SU-DHL-6 (cell line): ENCODE results near the gene GPRC5D.

Source experiments
- H2AFZ ChIP-seq: fragments of 200-600 bp; sonication (generic); 2 replicates; pipeline ENCODE4 v1.6.1; 2014; ENCODE audit warnings: low read depth, mild to moderate bottlenecking, moderate library complexity, mixed read lengths, antibody characterized with exemption, low read length; ENCODE audit not compliant: severe bottlenecking
- H3F3A ChIP-seq: fragments of 200-600 bp; shearing (Covaris generic); 2 replicates; pipeline ENCODE4 v1.6.0; 2016; ENCODE audit warnings: antibody characterized with exemption, mild to moderate bottlenecking; ENCODE audit not compliant: insufficient read depth
- H3K27ac ChIP-seq: fragments of 200-600 bp; sonication (generic); 2 replicates; pipeline ENCODE4 v1.5.1; 2016; ENCODE audit warnings: low read depth, mild to moderate bottlenecking, low read length, moderate library complexity, mixed read lengths
- H3K27me3 ChIP-seq: fragments of 200-600 bp; sonication (generic), shearing (Covaris generic); 2 replicates; pipeline ENCODE4 v1.6.0; 2014; ENCODE audit warnings: mild to moderate bottlenecking, low read length
- H3K36me3 ChIP-seq: fragments of 200-600 bp; sonication (generic); 2 replicates; pipeline ENCODE4 v1.6.1; 2014; ENCODE audit warnings: mild to moderate bottlenecking, low read length, mixed read lengths
- H3K4me2 ChIP-seq: fragments of 300-600, 200-600 bp; shearing (Covaris generic), sonication (generic); 2 replicates; pipeline ENCODE4 v1.6.0; 2014; ENCODE audit warnings: low read length, low read depth, mild to moderate bottlenecking; ENCODE audit not compliant: poor library complexity, severe bottlenecking
- H3K4me3 ChIP-seq: fragments of 200-600 bp; sonication (generic); 2 replicates; pipeline ENCODE4 v1.5.1; 2014; ENCODE audit warnings: antibody characterized with exemption, low read length, mild to moderate bottlenecking, mixed read lengths; ENCODE audit not compliant: insufficient read depth, poor library complexity, severe bottlenecking
- H3K79me2 ChIP-seq: fragments of 200-600 bp; sonication (generic); 2 replicates; pipeline ENCODE4 v1.6.1; 2014; ENCODE audit warnings: mild to moderate bottlenecking, low read length, moderate library complexity; ENCODE audit not compliant: insufficient read depth
- H3K9ac ChIP-seq: fragments of 200-600 bp; sonication (generic); 2 replicates; pipeline ENCODE4 v1.7.0; 2014; ENCODE audit warnings: mild to moderate bottlenecking, low read length
- H3K9me2 ChIP-seq: fragments of 200-600 bp; sonication (generic); replicated peaks from 2 replicates; pipeline ENCODE4 v1.6.1; 2014; ENCODE audit warnings: low read length; ENCODE audit not compliant: insufficient read depth
- H3K9me3 ChIP-seq: fragments of 200-600 bp; sonication (generic); 2 replicates; pipeline ENCODE4 v1.6.1; 2014; ENCODE audit warnings: low read length, mixed read lengths; ENCODE audit not compliant: insufficient read depth
- H4K20me1 ChIP-seq: fragments of 200-600 bp; sonication (generic); 2 replicates; pipeline ENCODE4 v1.6.1; 2014; ENCODE audit warnings: low read depth, mild to moderate bottlenecking, antibody characterized with exemption, low read length, moderate library complexity, mixed read lengths
- EZH2phosphoT487 ChIP-seq: fragments of 200-600 bp; sonication (generic), shearing (Covaris generic); conservative IDR thresholded peaks from 2 replicates; pipeline ENCODE4 v1.6.1; 2018; ENCODE audit warnings: mild to moderate bottlenecking, antibody characterized with exemption, low read length, moderate library complexity, mixed read lengths
- TF ChIP-seq, protein P1 (sequence below): fragments of 200-600 bp; sonication (generic); IDR thresholded peaks from one replicate; pipeline ENCODE4 v1.5.1; 2017; ENCODE audit warnings: antibody characterized with exemption, mild to moderate bottlenecking, low read length, moderate library complexity; ENCODE audit not compliant: insufficient read depth, poor library complexity, severe bottlenecking

The GPRC5D gene

GRCh38 chr12:12998248-12998647 lies 46.3 kb upstream of the GPRC5D start:
- H3K27me3 ChIP-seq, result no peaks in the 10 kb centered on the region
- no peak for TF ChIP-seq EZH2phosphoT487
- TF ChIP-seq, protein P1, sequence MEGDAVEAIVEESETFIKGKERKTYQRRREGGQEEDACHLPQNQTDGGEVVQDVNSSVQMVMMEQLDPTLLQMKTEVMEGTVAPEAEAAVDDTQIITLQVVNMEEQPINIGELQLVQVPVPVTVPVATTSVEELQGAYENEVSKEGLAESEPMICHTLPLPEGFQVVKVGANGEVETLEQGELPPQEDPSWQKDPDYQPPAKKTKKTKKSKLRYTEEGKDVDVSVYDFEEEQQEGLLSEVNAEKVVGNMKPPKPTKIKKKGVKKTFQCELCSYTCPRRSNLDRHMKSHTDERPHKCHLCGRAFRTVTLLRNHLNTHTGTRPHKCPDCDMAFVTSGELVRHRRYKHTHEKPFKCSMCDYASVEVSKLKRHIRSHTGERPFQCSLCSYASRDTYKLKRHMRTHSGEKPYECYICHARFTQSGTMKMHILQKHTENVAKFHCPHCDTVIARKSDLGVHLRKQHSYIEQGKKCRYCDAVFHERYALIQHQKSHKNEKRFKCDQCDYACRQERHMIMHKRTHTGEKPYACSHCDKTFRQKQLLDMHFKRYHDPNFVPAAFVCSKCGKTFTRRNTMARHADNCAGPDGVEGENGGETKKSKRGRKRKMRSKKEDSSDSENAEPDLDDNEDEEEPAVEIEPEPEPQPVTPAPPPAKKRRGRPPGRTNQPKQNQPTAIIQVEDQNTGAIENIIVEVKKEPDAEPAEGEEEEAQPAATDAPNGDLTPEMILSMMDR, result no peak
- H3K4me3 ChIP-seq, result no peak overlapping the region
- no peaks in the 10 kb centered on the region for H3K9me3 ChIP-seq
- H3K79me2 ChIP-seq, result no peaks in the 10 kb centered on the region
- H3K9me2 ChIP-seq, result no peaks in the 10 kb centered on the region
- no peak overlapping the region for H3K9ac ChIP-seq
- H3K36me3 ChIP-seq, result no peaks in the 10 kb centered on the region
- no peak overlapping the region for H3K4me2 ChIP-seq
- no peak overlapping the region for H3K27ac ChIP-seq
- no peaks in the 10 kb centered on the region for H3F3A ChIP-seq
- H2AFZ ChIP-seq, result no peak overlapping the region
- H4K20me1 ChIP-seq, result no peaks in the 10 kb centered on the region

GRCh38 chr12:12997734-12998133 lies 45.8 kb upstream of the GPRC5D start:
- Histone ChIP-seq H3K9ac (no peak overlapping the region), H3F3A (no peaks in the 10 kb centered on the region), H3K27me3 (no peaks in the 10 kb centered on the region), H3K27ac (no peak overlapping the region), H3K36me3 (no peaks in the 10 kb centered on the region), H3K4me2 (no peak overlapping the region), H4K20me1 (no peaks in the 10 kb centered on the region), H3K79me2 (no peaks in the 10 kb centered on the region), H3K4me3 (no peak overlapping the region), H3K9me2 (no peaks in the 10 kb centered on the region), H2AFZ (no peak overlapping the region), H3K9me3 (no peaks in the 10 kb centered on the region)
- no peak for TF ChIP-seq EZH2phosphoT487
- TF ChIP-seq, protein P1, result no peak

- Histone ChIP-seq H3K4me2 (no peak overlapping the region), H3K27me3 (no peaks in the 10 kb centered on the region), H3K9me3 (no peaks in the 10 kb centered on the region), H4K20me1 (no peaks in the 10 kb centered on the region), H2AFZ (no peak overlapping the region), H3K36me3 (no peaks in the 10 kb centered on the region), H3K4me3 (no peak overlapping the region), H3K9ac (no peak overlapping the region), H3K27ac (no peak overlapping the region), H3K79me2 (no peaks in the 10 kb centered on the region), H3F3A (no peaks in the 10 kb centered on the region), H3K9me2 (no peaks in the 10 kb centered on the region)
- no peak for TF ChIP-seq EZH2phosphoT487
- TF ChIP-seq, protein P1, result no peak
Measured at GRCh38 chr12:12997156-12997555, 45.2 kb upstream of the GPRC5D start.

GRCh38 chr12:12996209-12996608 lies 44.2 kb upstream of the GPRC5D start:
- no peaks in the 10 kb centered on the region for H3K79me2 ChIP-seq
- no peak overlapping the region for H3K4me3 ChIP-seq
- H3K9ac ChIP-seq, result no peak overlapping the region
- no peaks in the 10 kb centered on the region for H3F3A ChIP-seq
- TF ChIP-seq, protein P1, result no peak
- no peak for TF ChIP-seq EZH2phosphoT487
- no peaks in the 10 kb centered on the region for H3K27me3 ChIP-seq
- H2AFZ ChIP-seq, result no peak overlapping the region
- H3K9me2 ChIP-seq, result no peaks in the 10 kb centered on the region
- no peak overlapping the region for H3K27ac ChIP-seq
- H3K36me3 ChIP-seq, result no peaks in the 10 kb centered on the region
- no peaks in the 10 kb centered on the region for H4K20me1 ChIP-seq
- no peak overlapping the region for H3K4me2 ChIP-seq
- H3K9me3 ChIP-seq, result no peaks in the 10 kb centered on the region
